Neural cell (in vitro differentiated cells): Measurements from ENCODE around the gene CA5A. TPM values are rescaled to one million over a fixed set of nuclear protein-coding genes. Genes with fewer than 3 reads are reported as not detected.
A peak's percentile ranks its signal among the peaks of the same experiment; 100 is the strongest.
"Not testable (repeated sequence)": the region's sequence is repeated elsewhere in the genome, so short reads cannot be mapped to it uniquely, and the experiment has no call there.

Experiments
- H2AFZ ChIP-seq: fragments of 200-600, 300-800 bp; sonication (generic), shearing (Covaris generic); 2 replicates; pipeline ENCODE4 v1.6.0; 2014; ENCODE audit warnings: low read depth, mild to moderate bottlenecking, antibody characterized with exemption, low read length, moderate library complexity
- H3F3A ChIP-seq: fragments of 200-600 bp; shearing (Covaris generic); 2 replicates; pipeline ENCODE4 v1.6.1; 2016; ENCODE audit warnings: mild to moderate bottlenecking, moderate library complexity, mixed read lengths, antibody characterized with exemption, low read length; ENCODE audit not compliant: insufficient read depth, poor library complexity, severe bottlenecking
- H3K27ac ChIP-seq: fragments of 200-600, 300-800 bp; sonication (generic), shearing (Covaris generic); 2 replicates; pipeline ENCODE4 v1.5.1; 2014; ENCODE audit warnings: mild to moderate bottlenecking, low read length, moderate library complexity
- H3K27me3 ChIP-seq: fragments of 300-800, 200-600 bp; sonication (generic), shearing (Covaris generic); 2 replicates; pipeline ENCODE4 v1.6.0; 2014; ENCODE audit warnings: mild to moderate bottlenecking, low read depth, low read length, moderate library complexity; ENCODE audit not compliant: insufficient read depth
- H3K36me3 ChIP-seq: fragments of 300-800, 200-600 bp; sonication (generic), shearing (Covaris generic); 2 replicates; pipeline ENCODE4 v1.5.1; 2014; ENCODE audit warnings: mild to moderate bottlenecking, antibody characterized with exemption, low read length, moderate library complexity; ENCODE audit not compliant: insufficient read depth
- H3K4me2 ChIP-seq: fragments of 300-800, 200-600 bp; sonication (generic), shearing (Covaris generic); 2 replicates; pipeline ENCODE4 v1.6.0; 2014; ENCODE audit warnings: mild to moderate bottlenecking, low read length
- H3K4me3 ChIP-seq: fragments of 300-800, 200-600 bp; sonication (generic), shearing (Covaris generic); 2 replicates; pipeline ENCODE4 v1.5.1; 2014; ENCODE audit warnings: mild to moderate bottlenecking, low read length, moderate library complexity
- H3K79me2 ChIP-seq: fragments of 200-600 bp; shearing (Covaris generic); replicated peaks from 2 replicates; pipeline ENCODE4 v1.6.0; 2014; ENCODE audit warnings: mild to moderate bottlenecking, low read length, moderate library complexity; ENCODE audit not compliant: insufficient read depth
- H3K9ac ChIP-seq: fragments of 300-800, 200-600 bp; sonication (generic), shearing (Covaris generic); 2 replicates; pipeline ENCODE4 v1.6.1; 2016; ENCODE audit warnings: mild to moderate bottlenecking, low read length, mixed read lengths
- H3K9me2 ChIP-seq: fragments of 200-600 bp; shearing (Covaris generic); 2 replicates; pipeline ENCODE4 v1.6.1; 2016; ENCODE audit warnings: mild to moderate bottlenecking, low read length, mixed read lengths; ENCODE audit not compliant: insufficient read depth
- H3K9me3 ChIP-seq: fragments of 200-600, 300-800 bp; sonication (generic), shearing (Covaris generic); 2 replicates; pipeline ENCODE4 v1.6.1; 2016; ENCODE audit warnings: mild to moderate bottlenecking, mixed run types, low read length, moderate library complexity, mixed read lengths
- H4K20me1 ChIP-seq: fragments of 200-600 bp; shearing (Covaris generic); 2 replicates; pipeline ENCODE4 v1.6.1; 2016; ENCODE audit warnings: mild to moderate bottlenecking, mixed run types; ENCODE audit not compliant: insufficient read depth
- CTCF ChIP-seq: fragments of 450-650 bp; IDR thresholded peaks from 2 replicates; pipeline ENCODE4 v1.5.1; 2014; ENCODE audit warnings: antibody characterized with exemption, mild to moderate bottlenecking, moderate library complexity; ENCODE audit not compliant: poor library complexity, severe bottlenecking
- EZH2 ChIP-seq: fragments of 200-600, 300-800 bp; shearing (Covaris generic), sonication (generic); IDR thresholded peaks from 2 replicates; pipeline ENCODE4 v1.6.1; 2014; ENCODE audit warnings: antibody characterized with exemption, low read length, borderline replicate concordance, mild to moderate bottlenecking; ENCODE audit not compliant: insufficient read depth, poor library complexity, severe bottlenecking
- MXI1 ChIP-seq: fragments of 450-650 bp; conservative IDR thresholded peaks from 2 replicates; pipeline ENCODE4 v1.6.1; 2014; ENCODE audit warnings: antibody characterized with exemption, mild to moderate bottlenecking; ENCODE audit not compliant: poor library complexity, severe bottlenecking
- RAD21 ChIP-seq: fragments of 450-650 bp; conservative IDR thresholded peaks from 2 replicates; pipeline ENCODE4 v1.6.1; 2014; ENCODE audit warnings: antibody characterized with exemption, mild to moderate bottlenecking, moderate library complexity
- SMC3 ChIP-seq: fragments of 450-650 bp; conservative IDR thresholded peaks from 2 replicates; pipeline ENCODE4 v1.6.1; 2014; ENCODE audit warnings: antibody characterized with exemption, mild to moderate bottlenecking, moderate library complexity; ENCODE audit not compliant: poor library complexity
- TAF1 ChIP-seq: IDR thresholded peaks from 2 replicates; pipeline ENCODE4 v1.6.1; 2012; ENCODE audit warnings: low read depth
- polyA plus RNA-seq: library from polyadenylated mRNA; depleted of rRNA; stranded (reverse); fragments of >200 nt; gene quantifications from 2 replicates; pipeline ENCODE4 v1.2.3, GENCODE V29; 2014

Gene CA5A
- polyA plus RNA-seq, 1 donor from 2014 or later = not detected

GRCh38 chr16:87984632-87985267 lies 48.4 kb upstream of the CA5A start:
- H3K9me2 ChIP-seq = no peaks in the 10 kb centered on the region
- no peaks in the 10 kb centered on the region for H3F3A ChIP-seq
- H3K36me3 ChIP-seq = no peaks in the 10 kb centered on the region
- no peak overlapping the region for H3K4me3 ChIP-seq
- no peaks in the 10 kb centered on the region for H3K79me2 ChIP-seq
- H3K4me2 ChIP-seq = no peak overlapping the region
- H3K9ac ChIP-seq = no peak overlapping the region
- H3K27ac ChIP-seq = no peak overlapping the region
- no peaks in the 10 kb centered on the region for H4K20me1 ChIP-seq
- H3K27me3 ChIP-seq = no peaks in the 10 kb centered on the region
- TF ChIP-seq TAF1 (no peak), EZH2 (no peak), MXI1 (no peak)
- H3K9me3 ChIP-seq = no peaks in the 10 kb centered on the region
- no peak overlapping the region for H2AFZ ChIP-seq

- not testable (repeated sequence) for H3K9me2 ChIP-seq, H3K36me3 ChIP-seq, H3K9me3 ChIP-seq, H3K27me3 ChIP-seq, H3K79me2 ChIP-seq, H3F3A ChIP-seq, H4K20me1 ChIP-seq, H3K9ac ChIP-seq, H3K4me3 ChIP-seq, H3K27ac ChIP-seq, H3K4me2 ChIP-seq, H2AFZ ChIP-seq
Observed at GRCh38 chr16:87984180-87984579, 47.9 kb upstream of the CA5A start.

GRCh38 chr16:87983737-87984097 lies 47.4 kb upstream of the CA5A start:
- not testable (repeated sequence) for H2AFZ ChIP-seq, H3K4me2 ChIP-seq, H3K9me2 ChIP-seq, H4K20me1 ChIP-seq, H3K79me2 ChIP-seq, H3K27ac ChIP-seq, H3K9ac ChIP-seq, H3K27me3 ChIP-seq, H3K4me3 ChIP-seq, H3F3A ChIP-seq, H3K36me3 ChIP-seq, H3K9me3 ChIP-seq

DNA sequence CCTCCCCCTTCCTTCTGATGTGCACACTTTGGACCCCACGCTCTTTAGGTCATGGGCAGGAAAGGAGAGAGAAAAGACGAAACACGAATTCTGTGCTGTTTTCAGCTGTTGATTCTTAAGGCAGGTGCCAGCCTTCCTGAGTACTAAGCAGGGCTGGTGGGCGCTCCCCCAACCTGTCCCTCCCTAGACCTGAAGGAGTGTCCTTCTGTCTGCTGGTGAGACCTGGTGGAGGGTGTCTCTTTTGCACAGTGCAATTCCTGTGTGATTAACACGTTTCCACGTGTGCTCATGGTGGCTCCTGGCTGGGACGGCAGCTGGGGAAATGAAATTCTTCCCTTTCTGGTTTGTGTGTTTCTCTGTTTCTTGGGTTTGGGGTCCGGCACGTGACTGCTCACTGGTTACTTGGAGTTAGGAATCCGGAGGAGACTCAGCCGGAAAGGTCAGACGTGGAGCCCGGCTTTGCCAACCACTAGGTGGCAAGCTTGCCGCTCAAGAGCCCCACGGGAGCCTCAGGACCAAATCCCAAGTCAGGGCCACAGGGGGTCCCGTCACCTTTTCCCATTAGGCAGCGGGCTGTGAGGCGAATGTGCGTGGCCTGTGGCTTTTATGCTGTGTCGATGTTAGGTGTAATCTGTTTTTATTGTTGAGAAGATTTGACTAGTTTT lies 46.9 kb upstream of the CA5A start:
- not testable (repeated sequence) for H3K27me3 ChIP-seq, H3F3A ChIP-seq, H3K4me3 ChIP-seq, H2AFZ ChIP-seq, H4K20me1 ChIP-seq, H3K9me2 ChIP-seq, H3K79me2 ChIP-seq, H3K9ac ChIP-seq, H3K4me2 ChIP-seq, H3K36me3 ChIP-seq, H3K9me3 ChIP-seq, H3K27ac ChIP-seq
- TF ChIP-seq CTCF (peak; percentile 66), RAD21 (peak; percentile 63), SMC3 (peak; percentile 69)
